Colonic mucosa (tissue), 4 donors: ENCODE measurements around the gene USP8. TPM values are rescaled to one million over a fixed set of nuclear protein-coding genes. Genes with fewer than 3 reads are reported as not detected.
"Not testable (repeated sequence)": the region's sequence is repeated elsewhere in the genome, so short reads cannot be mapped to it uniquely, and the experiment has no call there.

Experiments used
- DNase-seq: peaks from one replicate; pipeline ENCODE4 v3.0.0-alpha.2; 2020
- H3K27ac ChIP-seq: fragments of 200-600 bp; one replicate; pipeline ENCODE4 v1.8.0; 2021
- H3K27me3 ChIP-seq: fragments of 200-600 bp; one replicate; pipeline ENCODE4 v1.8.0; 2021
- H3K36me3 ChIP-seq: fragments of 200-600 bp; one replicate; pipeline ENCODE4 v1.8.0; 2021
- H3K4me1 ChIP-seq: fragments of 200-600 bp; one replicate; pipeline ENCODE4 v1.8.0; 2021; ENCODE audit warnings: mild to moderate bottlenecking
- H3K4me3 ChIP-seq: fragments of 200-600 bp; one replicate; pipeline ENCODE4 v1.8.0; 2021
- H3K9ac ChIP-seq, 2 donors: one replicate each; pipeline ENCODE4 v1.7.0; 2013; ENCODE audit warnings: control low read depth in 2 of 2, low read depth in 2 of 2, low read length in 2 of 2
- H3K9me3 ChIP-seq: fragments of 200-600 bp; one replicate; pipeline ENCODE4 v1.8.0; 2021
- intact Hi-C: fragments of 100-400 bp; cut with DNase I; formaldehyde crosslinking; loops from one replicate; pipeline ENCODE4 v1.14.1; 2022
- total RNA-seq, 2 donors: library from RNA; stranded (reverse); fragmentation: NEBNext Ultra II Directional in 1 of 2; extraction: Animal tissue kit (Norgen Biotek cat#: 25700) in 1 of 2; gene quantifications; one replicate each; pipeline ENCODE4 v1.2.1, GENCODE V29; 2021
- TF ChIP-seq, protein P1 (sequence below): fragments of 200-600 bp; IDR thresholded peaks from one replicate; pipeline ENCODE4 v1.8.0; 2022; ENCODE audit warnings: antibody characterized with exemption, mild to moderate bottlenecking
- donor health status: healthy.
- donor health status: DM: no; HTN: no; CAD: no.
- donor health status: DM: no; HTN: no; CAD: no.

The USP8 gene
- total RNA-seq, 2 donors from 2014 or later, result 54.4 to 98.9 TPM

DNA sequence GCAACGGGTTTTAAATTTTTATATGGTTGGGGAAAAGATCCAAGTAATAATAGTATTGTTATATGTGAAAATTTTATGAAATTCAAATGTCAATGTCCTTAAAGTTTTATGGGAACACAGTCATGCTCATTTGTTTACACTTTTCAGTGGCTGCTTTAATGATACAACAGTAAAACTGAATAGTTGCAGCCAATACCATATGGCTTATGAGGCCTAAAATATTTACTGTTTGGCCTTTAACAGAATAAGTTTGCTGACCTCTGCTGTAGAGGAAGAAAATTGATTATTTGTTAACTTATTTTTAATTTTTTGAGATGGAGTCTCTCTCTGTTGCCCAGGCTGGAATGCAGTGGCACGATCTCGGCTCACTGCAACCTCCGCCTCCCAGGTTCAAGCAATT lies 77.6 kb downstream of the USP8 start:
- no peak overlapping the region for H3K4me3 ChIP-seq
- no peak for DNase-seq
- H3K9me3 ChIP-seq, result no peaks in the 10 kb centered on the region
- no peaks in the 10 kb centered on the region for H3K4me1 ChIP-seq
- peaks cover 5% of the 10 kb centered on the region for H3K36me3 ChIP-seq
- no peak overlapping the region for H3K27ac ChIP-seq
- TF ChIP-seq, protein P1, sequence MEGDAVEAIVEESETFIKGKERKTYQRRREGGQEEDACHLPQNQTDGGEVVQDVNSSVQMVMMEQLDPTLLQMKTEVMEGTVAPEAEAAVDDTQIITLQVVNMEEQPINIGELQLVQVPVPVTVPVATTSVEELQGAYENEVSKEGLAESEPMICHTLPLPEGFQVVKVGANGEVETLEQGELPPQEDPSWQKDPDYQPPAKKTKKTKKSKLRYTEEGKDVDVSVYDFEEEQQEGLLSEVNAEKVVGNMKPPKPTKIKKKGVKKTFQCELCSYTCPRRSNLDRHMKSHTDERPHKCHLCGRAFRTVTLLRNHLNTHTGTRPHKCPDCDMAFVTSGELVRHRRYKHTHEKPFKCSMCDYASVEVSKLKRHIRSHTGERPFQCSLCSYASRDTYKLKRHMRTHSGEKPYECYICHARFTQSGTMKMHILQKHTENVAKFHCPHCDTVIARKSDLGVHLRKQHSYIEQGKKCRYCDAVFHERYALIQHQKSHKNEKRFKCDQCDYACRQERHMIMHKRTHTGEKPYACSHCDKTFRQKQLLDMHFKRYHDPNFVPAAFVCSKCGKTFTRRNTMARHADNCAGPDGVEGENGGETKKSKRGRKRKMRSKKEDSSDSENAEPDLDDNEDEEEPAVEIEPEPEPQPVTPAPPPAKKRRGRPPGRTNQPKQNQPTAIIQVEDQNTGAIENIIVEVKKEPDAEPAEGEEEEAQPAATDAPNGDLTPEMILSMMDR, result no peak
- H3K27me3 ChIP-seq, result no peaks in the 10 kb centered on the region
- intact Hi-C loops, result no loop called here
- H3K9ac ChIP-seq, result no peak overlapping the region

DNA sequence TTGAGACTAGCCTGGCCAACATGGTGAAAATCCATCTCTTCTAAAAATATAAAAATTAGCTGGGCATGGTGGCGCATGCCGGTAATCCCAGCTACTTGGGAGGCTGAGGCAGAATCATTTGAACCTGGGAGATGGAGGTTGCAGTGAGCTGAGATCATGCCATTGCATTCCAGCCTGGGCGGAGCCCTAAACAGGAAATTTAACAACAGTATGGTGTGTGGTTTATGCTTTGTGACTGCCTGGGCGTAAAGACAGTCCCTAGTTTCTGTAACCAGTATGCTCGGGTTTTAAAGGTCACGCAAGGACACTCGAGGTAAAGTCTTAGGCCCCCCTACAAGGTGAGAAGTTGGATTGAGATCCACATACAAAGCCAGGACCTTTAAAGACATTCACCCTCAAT lies 78.9 kb downstream of the USP8 start:
- intact Hi-C loops, result no loop called here
- H3K9me3 ChIP-seq, result no peaks in the 10 kb centered on the region
- H3K4me1 ChIP-seq, result no peaks in the 10 kb centered on the region
- H3K27ac ChIP-seq, result no peak overlapping the region
- H3K4me3 ChIP-seq, result no peak overlapping the region
- H3K36me3 ChIP-seq, result peaks cover 5% of the 10 kb centered on the region
- no peak overlapping the region for H3K9ac ChIP-seq
- no peaks in the 10 kb centered on the region for H3K27me3 ChIP-seq
- TF ChIP-seq, protein P1, result no peak
- no peak for DNase-seq

DNA sequence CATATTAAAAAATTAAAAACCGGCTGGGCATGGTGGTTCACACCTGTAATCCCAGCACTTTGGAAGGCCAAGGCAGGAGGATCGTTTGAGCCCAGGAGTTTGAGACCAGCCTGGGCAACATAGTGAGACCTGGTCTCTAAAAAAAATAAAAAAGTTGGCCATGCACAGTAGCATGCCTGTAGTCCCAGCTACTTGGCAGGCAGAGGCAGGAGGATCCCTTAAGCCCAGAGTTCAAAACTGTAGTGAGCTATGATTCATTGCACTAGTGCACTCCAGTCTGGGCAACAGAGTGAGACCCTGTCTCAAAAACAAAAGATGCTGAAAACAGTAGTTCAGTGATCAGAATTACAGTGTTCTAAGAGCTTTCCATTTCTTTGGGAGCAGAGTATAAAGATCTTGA lies 81.5 kb downstream of the USP8 start:
- H3K27ac ChIP-seq, H3K4me1 ChIP-seq, H3K27me3 ChIP-seq, H3K4me3 ChIP-seq, intact Hi-C loops, H3K9ac ChIP-seq, DNase-seq, H3K36me3 ChIP-seq, H3K9me3 ChIP-seq: not testable (repeated sequence)

DNA sequence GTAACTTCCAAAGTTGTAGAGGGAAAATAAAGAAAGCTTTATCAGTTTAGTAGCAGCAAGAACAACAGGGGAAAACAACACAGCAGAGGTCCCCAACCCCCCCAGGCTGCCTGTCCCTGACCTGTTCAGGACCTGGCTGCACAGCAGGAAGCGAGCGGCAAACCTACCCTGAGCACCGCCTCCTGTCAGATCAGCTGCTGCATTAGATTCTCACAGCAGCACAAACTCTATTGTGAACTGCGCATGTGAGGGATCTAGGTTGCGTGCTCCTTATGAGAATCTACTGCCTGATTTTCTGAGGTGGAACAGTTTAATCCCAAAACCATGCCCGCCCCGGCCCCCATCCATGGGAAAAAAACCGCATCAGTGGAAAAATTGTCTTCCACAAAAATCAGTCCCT lies 81.9 kb downstream of the USP8 start:
- DNase-seq, result no peak
- H3K9ac ChIP-seq, result no peak overlapping the region
- intact Hi-C loops, result no loop called here
- TF ChIP-seq, protein P1, result no peak
- H3K27me3 ChIP-seq, result no peaks in the 10 kb centered on the region
- no peak overlapping the region for H3K27ac ChIP-seq
- no peak overlapping the region for H3K4me3 ChIP-seq
- H3K36me3 ChIP-seq, result no peaks in the 10 kb centered on the region
- H3K9me3 ChIP-seq, result no peaks in the 10 kb centered on the region
- H3K4me1 ChIP-seq, result no peaks in the 10 kb centered on the region

DNA sequence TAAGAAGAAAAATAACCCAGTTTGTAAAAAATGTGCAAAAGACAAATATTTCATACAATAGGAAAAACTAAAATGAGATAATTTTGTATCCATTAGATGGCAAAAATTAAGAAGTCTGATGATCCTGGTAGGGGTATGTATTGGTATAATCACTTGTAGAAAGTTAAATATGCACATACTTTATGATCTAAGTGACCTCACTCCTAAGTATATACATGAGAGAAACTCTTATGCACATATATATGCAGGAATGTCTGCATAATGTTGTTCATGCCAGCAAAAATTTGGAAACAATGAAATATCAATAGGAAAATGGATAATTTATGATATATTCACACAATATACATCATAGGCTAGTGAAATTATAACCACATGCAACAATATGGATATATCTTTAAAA lies 88.8 kb downstream of the USP8 start:
- intact Hi-C loops, result no loop called here
- TF ChIP-seq, protein P1, result no peak
- no peaks in the 10 kb centered on the region for H3K27me3 ChIP-seq

DNA sequence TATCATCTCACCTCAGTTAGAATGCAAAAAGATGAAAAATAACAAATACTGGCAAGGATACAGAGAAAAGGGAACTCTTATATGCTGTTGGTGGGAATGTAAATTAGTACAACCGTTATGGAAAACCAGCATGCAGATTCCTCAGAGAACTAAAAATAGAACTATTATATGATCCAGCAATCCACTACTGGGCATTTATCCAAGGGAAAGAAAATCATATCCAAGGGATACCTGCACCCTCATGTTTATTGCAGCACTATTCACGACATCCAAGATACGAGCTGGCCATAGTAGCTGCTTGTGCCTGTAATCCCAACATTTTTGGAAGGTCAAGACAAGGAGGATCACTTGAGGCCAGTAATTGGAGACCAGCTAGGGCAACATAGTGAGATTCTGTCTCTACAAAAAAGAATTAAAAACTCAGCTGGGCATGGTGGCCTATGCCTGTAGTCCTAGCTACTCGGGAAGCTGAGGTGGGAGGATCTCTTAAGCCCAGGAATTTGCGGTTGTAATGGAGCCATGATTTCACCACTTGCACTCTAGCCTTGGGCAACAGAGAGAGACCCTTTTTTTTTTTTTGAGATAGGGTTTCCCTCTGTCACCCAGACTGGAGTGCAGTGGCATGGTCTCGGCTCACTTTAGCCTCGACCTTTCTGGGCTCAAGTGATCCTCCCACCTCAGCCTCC lies 95.7 kb downstream of the USP8 start:
- Histone ChIP-seq H3K9me3 (no peaks in the 10 kb centered on the region), H3K9ac (no peak overlapping the region), H3K27ac (no peak overlapping the region), H3K27me3 (no peaks in the 10 kb centered on the region), H3K36me3 (no peaks in the 10 kb centered on the region), H3K4me1 (no peaks in the 10 kb centered on the region), H3K4me3 (no peak overlapping the region)
- no peak for DNase-seq
- intact Hi-C loops, result no loop called here
- TF ChIP-seq, protein P1, result no peak

More for the DNA sequence above, 88.8 kb downstream of the USP8 start:
- no peaks in the 10 kb centered on the region for H3K4me1 ChIP-seq
- H3K4me3 ChIP-seq, result no peak overlapping the region
- no peaks in the 10 kb centered on the region for H3K9me3 ChIP-seq
- no peak overlapping the region for H3K9ac ChIP-seq
- DNase-seq, result no peak
- no peak overlapping the region for H3K27ac ChIP-seq
- H3K36me3 ChIP-seq, result no peaks in the 10 kb centered on the region
